GM21528 (cell line): ENCODE data around the gene IRF1.

Experiments used
- ATAC-seq: cut with Tn5 transposase; IDR thresholded peaks from one replicate; pipeline ENCODE4 v1.9.1; 2021; ENCODE audit warnings: mild to moderate bottlenecking, moderate library complexity; ENCODE audit not compliant: unreplicated experiment, low FRiP score

The IRF1 gene

GRCh38 chr5:132463811-132464155 is 26.8 kb downstream of the IRF1 start:
- ATAC-seq = no peak

DNA sequence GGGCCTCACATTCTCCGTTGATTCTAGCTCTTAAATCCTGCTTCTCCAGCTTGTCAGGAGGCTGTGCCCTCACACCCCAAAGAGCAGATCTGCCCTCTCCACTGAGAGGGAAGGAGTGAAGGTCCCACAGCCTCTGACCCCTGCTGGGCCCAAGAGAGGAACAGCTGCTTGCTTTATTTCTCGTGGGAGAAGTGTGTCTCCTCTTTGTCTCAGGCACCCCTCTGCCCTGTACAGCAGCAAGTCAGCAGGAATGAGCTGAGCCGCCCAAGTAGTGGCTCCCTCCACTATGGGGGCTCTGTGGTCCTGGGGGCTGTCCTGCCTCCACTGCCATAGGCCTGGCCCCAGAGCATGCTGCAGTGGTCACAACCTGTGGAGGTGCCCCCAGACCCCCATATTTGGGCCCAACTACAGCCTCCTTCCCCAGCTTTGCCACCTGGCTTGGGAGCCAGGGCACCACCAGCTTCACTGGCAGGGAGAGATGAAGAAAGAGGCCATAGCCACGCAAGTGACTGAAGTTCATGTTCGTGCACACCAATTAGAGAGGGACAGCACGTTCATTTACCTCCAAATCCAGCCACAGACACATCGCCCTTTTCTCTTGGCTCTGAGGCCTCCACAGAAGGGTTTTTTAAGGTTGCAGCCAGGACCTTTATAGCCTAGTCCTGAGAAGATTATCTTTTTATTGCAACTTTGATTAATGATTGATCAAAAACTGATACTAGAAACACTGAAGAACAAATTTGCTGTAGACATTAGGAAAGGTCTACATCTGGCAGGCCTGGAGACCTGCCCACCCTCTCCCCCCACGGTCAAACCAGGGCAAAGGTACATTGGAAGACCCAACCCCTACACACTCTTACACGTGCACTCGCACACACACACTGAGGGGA is 27.5 kb downstream of the IRF1 start:
- ATAC-seq = no peak

GRCh38 chr5:132462333-132462732 is 28.2 kb downstream of the IRF1 start:
- ATAC-seq = no peak

GRCh38 chr5:132461569-132462070 is 29.0 kb downstream of the IRF1 start:
- no peak for ATAC-seq

GRCh38 chr5:132460846-132461568 is 29.6 kb downstream of the IRF1 start:
- ATAC-seq = no peak

GRCh38 chr5:132459983-132460838 is 30.4 kb downstream of the IRF1 start:
- no peak for ATAC-seq

DNA sequence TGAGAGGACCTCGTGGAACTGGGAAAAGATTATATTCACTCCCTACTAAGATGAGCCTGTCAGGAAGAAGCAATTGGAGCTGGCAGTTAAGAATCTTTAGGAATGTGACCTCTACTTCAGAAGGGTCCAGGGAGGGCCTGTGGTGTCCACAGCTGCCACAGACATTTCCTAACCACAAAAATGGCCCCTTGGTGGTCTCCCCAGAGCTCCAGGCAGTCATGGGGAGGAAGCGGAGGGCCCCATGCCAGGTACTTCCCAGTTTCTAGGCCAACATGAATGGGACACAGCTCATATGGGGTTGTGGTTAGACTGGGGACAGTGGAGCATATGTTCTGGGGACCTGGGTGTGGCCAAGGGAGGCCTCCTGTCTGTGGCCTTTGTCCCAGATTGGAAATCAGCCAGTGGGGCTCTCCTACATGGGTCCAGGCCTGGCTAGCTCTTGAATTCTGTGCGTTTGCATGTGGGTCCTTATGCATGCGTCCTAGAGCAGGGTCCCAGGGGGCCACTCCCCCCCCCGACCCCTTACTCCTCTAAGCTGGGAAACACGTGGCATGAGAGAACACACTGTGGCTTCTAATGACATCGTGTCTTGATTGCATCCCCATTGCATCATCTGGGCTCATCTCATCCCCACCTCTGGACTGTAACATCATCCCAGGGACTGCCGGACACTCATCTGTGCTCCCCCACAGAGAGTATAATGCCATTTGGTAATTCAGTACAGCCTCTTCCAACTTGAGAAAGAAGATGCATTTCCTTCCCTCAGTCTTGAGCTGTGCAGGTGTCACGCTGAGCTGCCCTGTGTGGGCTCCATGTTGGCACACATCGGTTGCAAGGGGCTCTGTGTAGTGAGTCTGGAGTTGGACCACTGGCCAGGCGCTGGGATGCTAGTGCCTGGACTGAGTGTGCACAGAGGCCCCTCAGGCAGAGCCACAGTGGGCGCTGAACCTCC is 31.3 kb downstream of the IRF1 start:
- ATAC-seq = no peak

- no peak for ATAC-seq
These were observed 31.9 kb downstream of the IRF1 start for GRCh38 chr5:132458651-132459030.

DNA sequence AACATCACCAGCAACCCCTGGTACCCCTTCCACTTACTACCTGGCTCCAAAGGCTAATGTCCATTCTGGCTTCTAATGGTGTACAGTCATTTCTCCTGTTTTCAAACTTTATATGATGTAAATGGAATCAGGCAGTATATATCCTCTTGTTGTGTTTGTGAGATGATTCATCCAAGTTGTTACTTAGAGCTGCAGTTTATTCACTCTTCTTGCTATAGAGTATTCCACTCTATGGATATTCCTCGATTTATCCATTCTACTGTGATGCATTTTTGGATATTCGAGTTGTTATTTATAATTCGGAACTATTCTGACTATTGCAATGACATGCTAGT is 32.4 kb downstream of the IRF1 start:
- ATAC-seq = no peak

DNA sequence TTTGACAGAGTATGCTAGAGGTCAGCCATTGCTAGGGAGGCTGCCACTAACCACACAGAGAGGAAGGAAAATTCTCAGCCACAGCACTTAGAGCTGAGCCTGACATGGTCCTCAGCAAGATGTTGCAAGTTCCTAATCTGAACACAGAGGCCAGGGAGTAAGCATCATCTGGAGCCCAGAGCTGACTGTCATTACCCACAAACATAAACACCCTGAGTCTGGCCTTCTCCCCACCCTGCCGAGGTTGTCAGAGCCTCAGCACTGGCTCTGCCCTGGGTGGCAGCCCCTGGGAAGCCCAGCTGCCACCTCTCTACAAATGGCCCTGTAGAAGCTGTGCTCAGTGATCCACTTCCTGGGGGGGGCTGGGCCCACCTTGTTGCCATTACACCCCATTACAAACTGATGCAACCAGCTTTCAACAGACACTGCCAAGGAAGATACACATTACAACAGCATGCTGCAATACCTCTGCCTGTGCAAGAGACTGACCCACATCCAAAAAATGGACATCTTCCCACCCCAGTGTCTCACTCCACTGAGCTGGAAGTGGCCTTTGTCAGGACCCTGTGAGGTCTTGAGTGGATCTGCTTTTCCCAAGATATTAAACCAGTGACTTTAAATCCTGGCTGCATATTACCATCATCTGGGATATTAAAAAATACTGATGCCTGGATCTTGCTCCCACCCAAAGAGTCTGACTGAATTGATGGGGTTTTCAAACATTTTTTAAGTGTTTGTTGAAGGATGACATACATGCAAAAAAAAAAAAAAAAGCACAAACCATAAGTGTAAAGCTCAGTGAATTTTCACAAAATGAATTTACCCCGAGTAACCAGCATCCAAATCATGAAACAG is 33.0 kb downstream of the IRF1 start:
- ATAC-seq = no peak

DNA sequence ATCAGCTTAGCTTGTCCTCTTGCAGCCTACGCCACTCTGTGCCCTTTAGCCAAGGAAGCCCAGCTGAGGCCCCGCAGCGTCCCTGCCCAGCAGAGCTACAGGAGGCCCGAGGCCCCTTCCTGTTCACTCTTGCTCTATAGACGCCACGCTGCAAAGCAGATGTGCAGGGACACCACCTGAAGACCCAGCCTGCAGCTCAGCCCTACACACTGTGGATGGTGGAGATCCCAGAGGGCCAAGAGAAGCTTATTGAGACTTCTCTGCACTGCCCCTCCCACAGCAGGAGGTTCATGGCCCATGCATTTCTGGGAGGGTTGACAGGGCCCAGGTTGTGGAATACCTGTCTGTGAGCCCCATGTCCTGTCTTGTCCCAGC is 33.6 kb downstream of the IRF1 start:
- no peak for ATAC-seq

DNA sequence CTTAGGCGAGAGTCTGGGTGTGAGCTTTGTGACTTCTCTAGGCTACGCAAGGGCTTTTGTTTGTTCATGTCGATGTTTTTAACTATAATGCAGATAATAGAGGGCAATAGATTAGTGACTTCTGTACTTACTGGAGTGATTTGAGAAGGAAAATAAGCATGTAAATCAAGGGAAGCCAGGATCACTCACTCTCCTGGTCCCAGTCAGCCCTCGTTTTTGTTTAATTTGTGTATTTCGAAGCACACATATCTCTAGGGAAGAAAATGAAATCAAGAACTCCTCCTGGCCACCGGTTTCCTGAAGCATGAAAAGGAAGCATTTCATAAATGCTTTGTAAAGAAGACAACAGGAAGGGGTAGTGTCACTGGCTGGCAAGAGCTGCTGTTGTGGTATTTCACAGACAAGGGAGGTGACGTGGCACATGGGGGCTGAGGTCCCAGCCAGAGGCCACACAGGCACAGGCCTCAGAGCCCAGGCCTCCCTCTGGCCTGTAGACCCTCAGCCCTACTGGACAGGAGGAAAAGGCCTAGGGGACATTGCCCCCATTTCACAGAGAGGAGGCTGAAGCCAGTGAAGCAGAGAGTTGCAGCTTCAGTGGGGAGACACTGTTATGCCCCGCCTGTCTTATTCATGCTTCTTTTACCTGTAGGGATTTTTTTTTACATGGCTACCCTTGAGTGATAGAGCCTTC is 34.1 kb downstream of the IRF1 start:
- no peak for ATAC-seq

GRCh38 chr5:132455614-132456115 is 34.9 kb downstream of the IRF1 start:
- ATAC-seq = no peak

GRCh38 chr5:132454361-132454760 is 36.2 kb downstream of the IRF1 start:
- no peak for ATAC-seq

GRCh38 chr5:132451387-132451786 is 39.2 kb downstream of the IRF1 start:
- no peak for ATAC-seq

GRCh38 chr5:132449060-132449459 is 41.5 kb downstream of the IRF1 start:
- no peak for ATAC-seq

GRCh38 chr5:132447196-132447595 is 43.4 kb downstream of the IRF1 start:
- ATAC-seq = no peak

DNA sequence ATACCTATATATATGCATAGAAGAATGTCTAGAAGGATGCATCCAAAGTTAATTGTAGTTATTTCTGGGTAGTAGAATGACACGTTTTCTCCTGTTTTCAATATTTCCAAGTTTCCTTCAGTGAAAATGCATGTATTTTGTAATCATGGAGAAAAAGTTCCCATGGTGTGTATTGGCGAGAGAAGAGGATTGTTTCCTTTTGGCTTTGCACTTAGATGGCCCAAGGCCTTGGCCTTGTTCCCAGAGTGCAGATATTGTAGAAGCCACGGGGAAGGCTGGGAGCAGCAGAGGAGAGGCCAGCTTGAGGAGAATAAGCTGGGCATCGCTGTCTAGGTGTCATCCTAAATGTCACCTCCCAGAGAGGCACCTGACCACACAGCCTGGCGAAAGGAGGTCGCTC is 44.0 kb downstream of the IRF1 start:
- no peak for ATAC-seq
